A549 (cell line): ENCODE measurements around the gene KNOP1.

Experiments used
- BHLHE40 ChIP-seq: IDR thresholded peaks from 2 replicates; pipeline ENCODE4 v1.6.1; 2012; ENCODE audit warnings: low read depth, low read length, inconsistent platforms
- CEBPB ChIP-seq, 2 experiments: fragments of >200 bp in 1 of 2; sonication (Bioruptor Twin) in 1 of 2; formaldehyde crosslinking in 1 of 2; IDR thresholded peaks; 2 replicates each; pipeline ENCODE4 v1.6.1; 2012 to 2016
- CHD4 ChIP-seq: fragments of 200-600 bp; sonication (generic); IDR thresholded peaks from 2 replicates; pipeline ENCODE4 v1.6.1; 2016; ENCODE audit warnings: antibody characterized with exemption, mild to moderate bottlenecking, borderline replicate concordance
- CTCF ChIP-seq: fragments of >200 bp; sonication (Bioruptor Twin); formaldehyde crosslinking; IDR thresholded peaks from 3 replicates; pipeline ENCODE4 v1.5.1; 2016
- EP300 ChIP-seq, 2 experiments: fragments of >200 bp; sonication (Bioruptor Twin); formaldehyde crosslinking; IDR thresholded peaks; 2 replicates in 1 of 2; 3 replicates in 1 of 2; pipeline ENCODE4 v1.6.1; 2016 to 2017
- TFCP2L1 ChIP-seq: fragments of 250-450 bp; sonication (Bioruptor Pico); IDR thresholded peaks from 2 replicates; pipeline ENCODE4 v1.5.0; 2021; ENCODE audit warnings: mild to moderate bottlenecking
- USF2 ChIP-seq: fragments of 450-650 bp; IDR thresholded peaks from 2 replicates; pipeline ENCODE4 v1.6.1; 2014; ENCODE audit warnings: antibody characterized with exemption
- ZC3H11A ChIP-seq: fragments of 450-650 bp; IDR thresholded peaks from 2 replicates; pipeline ENCODE4 v1.6.1; 2014; ENCODE audit warnings: antibody characterized with exemption, mild to moderate bottlenecking

- TF ChIP-seq CTCF = no peak
- no peak for TF ChIP-seq CHD4
- TF ChIP-seq USF2 = no peak
- TF ChIP-seq ZC3H11A = no peak
- no peak for TF ChIP-seq EP300 (IDR thresholded peaks at IDR 0.05)
- TF ChIP-seq TFCP2L1 (CRISPR knock-in tag) = no peak
- no peak for TF ChIP-seq BHLHE40
- no peak for TF ChIP-seq CEBPB (IDR thresholded peaks at IDR 0.05)
These were observed 28.5 kb upstream of the KNOP1 start for GRCh38 chr16:19746561-19746960.
